H1 (cell line): ENCODE measurements around the gene AHNAK2.

Experiments used
- EZH2 ChIP-seq: fragments of 200-600 bp; sonication (generic); IDR thresholded peaks from 2 replicates; pipeline ENCODE4 v1.7.1; 2012; ENCODE audit warnings: low read depth, mild to moderate bottlenecking, moderate library complexity, low read length, inconsistent platforms; ENCODE audit not compliant: severe bottlenecking
- GABPA ChIP-seq: IDR thresholded peaks from 2 replicates; pipeline ENCODE4 v1.6.1; 2011; ENCODE audit warnings: mild to moderate bottlenecking, low read length, moderate library complexity, borderline replicate concordance; ENCODE audit not compliant: insufficient read depth
- KDM1A ChIP-seq: fragments of 200-600, 300-600 bp; sonication (generic); IDR thresholded peaks from 2 replicates; pipeline ENCODE4 v1.7.1; 2016; ENCODE audit warnings: mild to moderate bottlenecking, low read length, borderline replicate concordance
- KDM5A ChIP-seq: fragments of 200-600 bp; IDR thresholded peaks from 2 replicates; pipeline ENCODE4 v1.7.1; 2012; ENCODE audit warnings: mild to moderate bottlenecking, low read length, inconsistent platforms, mixed read lengths
- POLR2A ChIP-seq, 2 experiments: IDR thresholded peaks; 1 replicate in 1 of 2; 2 replicates in 1 of 2; pipeline ENCODE4 v1.6.1; 2011; ENCODE audit warnings: low read depth in 2 of 2, low read length in 2 of 2, mild to moderate bottlenecking in 2 of 2; ENCODE audit errors: control extremely low read depth in 1 of 2
- POLR2AphosphoS5 ChIP-seq: IDR thresholded peaks from 2 replicates; pipeline ENCODE4 v1.6.1; 2011; ENCODE audit warnings: low read depth, low read length
- RFX5 ChIP-seq: IDR thresholded peaks from 2 replicates; pipeline ENCODE4 v1.6.1; 2011; ENCODE audit warnings: low read depth, low read length, improper control_type of control experiment, borderline replicate concordance
- SIN3A ChIP-seq, 2 experiments: IDR thresholded peaks in 1 of 2; conservative IDR thresholded peaks in 1 of 2; 2 replicates each; pipeline ENCODE4 v1.6.1; 2011 to 2012; ENCODE audit warnings: low read length in 2 of 2, improper control_type of control experiment in 1 of 2, low read depth in 1 of 2, mild to moderate bottlenecking in 1 of 2
- TAF1 ChIP-seq: IDR thresholded peaks from 2 replicates; pipeline ENCODE4 v1.6.1; 2011; ENCODE audit warnings: mild to moderate bottlenecking, low read depth, low read length
- TF ChIP-seq, protein P1 (sequence below), 3 experiments: IDR thresholded peaks; 1 replicate in 2 of 3; 2 replicates in 1 of 3; pipeline versions ENCODE4 v1.5.1 to v1.6.1; 2011; ENCODE audit warnings: low read length in 3 of 3, mild to moderate bottlenecking in 3 of 3, inconsistent platforms in 2 of 3, low read depth in 1 of 3, moderate library complexity in 1 of 3; ENCODE audit not compliant: insufficient read depth in 1 of 3; ENCODE audit errors: control extremely low read depth in 1 of 3

GRCh38 chr14:104975481-104976197, 2.5 kb downstream of the AHNAK2 start:
- TF ChIP-seq, protein P1, sequence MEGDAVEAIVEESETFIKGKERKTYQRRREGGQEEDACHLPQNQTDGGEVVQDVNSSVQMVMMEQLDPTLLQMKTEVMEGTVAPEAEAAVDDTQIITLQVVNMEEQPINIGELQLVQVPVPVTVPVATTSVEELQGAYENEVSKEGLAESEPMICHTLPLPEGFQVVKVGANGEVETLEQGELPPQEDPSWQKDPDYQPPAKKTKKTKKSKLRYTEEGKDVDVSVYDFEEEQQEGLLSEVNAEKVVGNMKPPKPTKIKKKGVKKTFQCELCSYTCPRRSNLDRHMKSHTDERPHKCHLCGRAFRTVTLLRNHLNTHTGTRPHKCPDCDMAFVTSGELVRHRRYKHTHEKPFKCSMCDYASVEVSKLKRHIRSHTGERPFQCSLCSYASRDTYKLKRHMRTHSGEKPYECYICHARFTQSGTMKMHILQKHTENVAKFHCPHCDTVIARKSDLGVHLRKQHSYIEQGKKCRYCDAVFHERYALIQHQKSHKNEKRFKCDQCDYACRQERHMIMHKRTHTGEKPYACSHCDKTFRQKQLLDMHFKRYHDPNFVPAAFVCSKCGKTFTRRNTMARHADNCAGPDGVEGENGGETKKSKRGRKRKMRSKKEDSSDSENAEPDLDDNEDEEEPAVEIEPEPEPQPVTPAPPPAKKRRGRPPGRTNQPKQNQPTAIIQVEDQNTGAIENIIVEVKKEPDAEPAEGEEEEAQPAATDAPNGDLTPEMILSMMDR (IDR thresholded peaks at IDR 0.05; ENCODE audit: control extremely low read depth in 1 of 3, insufficient read depth in 1 of 3, low read depth in 1 of 3, low read length in 3 of 3) = peak in 2 of 3 experiments; percentile 56 to 65; a peak in 3 of 4 replicates
- TF ChIP-seq POLR2AphosphoS5 = no peak
- TF ChIP-seq EZH2 = no peak
- no peak for TF ChIP-seq POLR2A (IDR thresholded peaks at IDR 0.05; ENCODE audit: control extremely low read depth in 1 of 2, low read depth in 2 of 2, low read length in 2 of 2)
- TF ChIP-seq KDM5A = no peak
- no peak for TF ChIP-seq KDM1A
- no peak for TF ChIP-seq TAF1
- no peak for TF ChIP-seq GABPA
- no peak for TF ChIP-seq SIN3A (conservative IDR thresholded peaks at IDR 0.05 in 1 of 2, IDR thresholded peaks at IDR 0.05 in 1 of 2; ENCODE audit: low read depth in 1 of 2, low read length in 2 of 2)
- no peak for TF ChIP-seq RFX5
